Left forelimb (tissue), 1 donor: ENCODE measurements around the gene SIRPG.

Experiments used
- DNase-seq: peaks from one replicate; pipeline ENCODE4 v3.0.0-alpha.2; 2018; ENCODE audit warnings: low spot score

SIRPG gene

GRCh38 chr20:1595333-1595732, 62.2 kb downstream of the SIRPG start:
- DNase-seq: no peak

- DNase-seq: no peak
Measured at GRCh38 chr20:1588533-1589460, 68.8 kb downstream of the SIRPG start.

DNA sequence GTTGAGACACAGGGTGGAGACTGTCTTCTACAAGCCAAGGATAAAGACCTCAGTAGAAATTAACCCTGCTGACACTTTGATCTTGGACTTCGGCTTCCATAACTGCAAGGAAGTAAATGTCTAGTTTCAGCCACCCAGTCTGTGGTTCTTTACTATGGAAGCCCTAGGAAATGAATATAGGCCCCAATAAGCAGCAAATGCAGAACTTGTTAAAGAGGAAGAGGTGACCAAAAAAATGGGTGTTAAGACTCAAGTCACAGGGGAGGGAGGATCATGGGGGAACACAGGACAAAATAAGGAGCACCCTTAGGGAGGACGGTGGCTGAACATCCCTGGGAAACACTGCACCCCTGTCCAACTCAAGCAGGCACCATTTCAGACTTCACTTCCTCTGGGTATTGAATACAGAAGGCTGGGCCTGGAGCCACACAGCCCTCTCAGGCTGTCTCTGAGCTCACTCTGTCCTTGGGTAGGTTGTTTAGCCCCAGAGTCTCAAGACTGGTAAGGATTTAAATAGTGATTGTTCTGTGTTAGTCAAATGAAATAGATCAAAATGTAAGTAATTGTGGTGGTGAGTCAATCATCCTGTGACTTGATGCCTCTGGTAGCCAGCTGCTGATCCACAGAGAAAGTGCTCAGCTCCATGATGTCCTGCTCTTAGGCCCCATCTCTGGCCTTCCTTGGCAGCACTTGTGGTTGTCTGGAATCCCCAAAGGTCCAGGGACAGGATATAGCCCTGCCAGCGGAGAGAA, 69.6 kb downstream of the SIRPG start:
- DNase-seq: no peak

DNA sequence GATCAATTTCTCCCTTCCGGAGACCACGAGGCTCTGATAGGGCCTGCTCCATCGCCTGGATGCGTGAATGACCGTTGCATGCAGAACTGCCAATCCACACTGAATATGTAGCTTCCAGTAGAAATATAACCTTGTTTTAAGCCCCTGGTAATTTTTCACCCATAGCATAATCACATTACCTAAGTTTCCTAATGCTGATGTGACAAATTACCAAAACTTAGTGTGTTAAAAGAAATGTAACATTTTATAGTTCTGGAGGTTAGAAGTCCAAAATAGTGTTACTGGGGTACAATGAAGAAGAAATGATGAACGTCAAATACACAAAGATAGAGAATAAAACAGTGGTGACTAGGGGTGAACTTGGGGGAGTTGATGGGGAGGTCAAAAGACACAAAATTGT, 78.1 kb downstream of the SIRPG start:
- DNase-seq: no peak
